Hematopoietic multipotent progenitor cell treated with erythropoietin and hydrocortisone succinate and interleukin-3 and kit ligand, for 4 days (in vitro differentiated cells): ENCODE results near the gene MIER2.
"Not testable (repeated sequence)": the region's sequence is repeated elsewhere in the genome, so short reads cannot be mapped to it uniquely, and the experiment has no call there.

Experiments
- DNase-seq: peaks from one replicate; pipeline ENCODE4 v3.0.0-alpha.2; 2015

The MIER2 gene

GRCh38 chr19:355536-355935 lies 10.9 kb upstream of the MIER2 start:
- not testable (repeated sequence) for DNase-seq

GRCh38 chr19:355134-355533 lies 10.5 kb upstream of the MIER2 start:
- DNase-seq: no peak

- DNase-seq: no peak
Observed at GRCh38 chr19:351976-352625, 7.5 kb upstream of the MIER2 start.

GRCh38 chr19:347946-348861 lies 3.6 kb upstream of the MIER2 start:
- no peak for DNase-seq

- DNase-seq: no peak
Observed at GRCh38 chr19:345320-345879, 804 bp upstream of the MIER2 start.

GRCh38 chr19:343941-344624 lies 513 bp downstream of the MIER2 start:
- DNase-seq: peak; percentile 45

GRCh38 chr19:343451-343931 lies 1.1 kb downstream of the MIER2 start:
- no peak for DNase-seq

GRCh38 chr19:342801-343421 lies 1.7 kb downstream of the MIER2 start:
- peak; percentile 87 for DNase-seq

- DNase-seq: no peak
Observed at GRCh38 chr19:342128-342455, 2.5 kb downstream of the MIER2 start.

- DNase-seq: no peak
Observed at GRCh38 chr19:341386-342127, 3.0 kb downstream of the MIER2 start.

- no peak for DNase-seq
Observed at GRCh38 chr19:340620-341385, 3.8 kb downstream of the MIER2 start.

- no peak for DNase-seq
Observed at GRCh38 chr19:339262-339887, 5.2 kb downstream of the MIER2 start.

GRCh38 chr19:338421-338820 lies 6.2 kb downstream of the MIER2 start:
- DNase-seq: peak; percentile 70

- DNase-seq: no peak
Observed at GRCh38 chr19:336067-336614, 8.5 kb downstream of the MIER2 start.

- no peak for DNase-seq
Observed at GRCh38 chr19:335486-336066, 9.0 kb downstream of the MIER2 start.

- no peak for DNase-seq
Observed at GRCh38 chr19:335072-335471, 9.5 kb downstream of the MIER2 start.

GRCh38 chr19:334296-335071 lies 10.1 kb downstream of the MIER2 start:
- no peak for DNase-seq

- no peak for DNase-seq
Observed at GRCh38 chr19:330503-330902, 14.1 kb downstream of the MIER2 start.

GRCh38 chr19:329876-330275 lies 14.7 kb downstream of the MIER2 start:
- no peak for DNase-seq
